Lower leg skin (tissue), 4 donors: ENCODE results near the gene SLC25A18. TPM values are rescaled to one million over a fixed set of nuclear protein-coding genes. Genes with fewer than 3 reads are reported as not detected.

Source experiments
- DNase-seq, 2 donors: peaks; one replicate each; pipeline ENCODE4 v3.0.0-alpha.2; 2019; ENCODE audit warnings: low spot score in 2 of 2
- H3K4me3 ChIP-seq: fragments of 200-600 bp; sonication (generic); 2 replicates; pipeline ENCODE4 v1.5.1; 2017; ENCODE audit warnings: mild to moderate bottlenecking, low read depth; ENCODE audit not compliant: poor library complexity, severe bottlenecking
- POLR2A ChIP-seq, 2 donors: fragments of 450-650 bp; IDR thresholded peaks; one replicate each; pipeline ENCODE4 v1.6.1; 2016 to 2017; ENCODE audit warnings: antibody characterized with exemption in 2 of 2, mild to moderate bottlenecking in 1 of 2, moderate library complexity in 1 of 2
- WGBS, 2 donors: methylation state at CpG; one replicate each; pipeline ENCODE4 v1.1.5; 2018; 5-methylcytosine and 5-hydroxymethylcytosine counted together
- intact Hi-C: fragments of 100-400 bp; cut with DNase I; formaldehyde crosslinking; loops from one replicate; pipeline ENCODE4 v1.15.0; 2023; ENCODE audit warnings: low total_unique reads
- total RNA-seq, 4 donors: library from RNA; depleted of rRNA; stranded (reverse); fragments of >200 nt; gene quantifications; one replicate each; pipeline ENCODE4 v1.1.0, GENCODE V29; 2016
- TF ChIP-seq, protein P1 (sequence below), 3 donors: fragments of 450-650 bp; IDR thresholded peaks; one replicate each; pipeline ENCODE4 v1.5.1; 2016; ENCODE audit warnings: antibody characterized with exemption in 3 of 3, mild to moderate bottlenecking in 3 of 3, moderate library complexity in 2 of 3

Gene SLC25A18
- total RNA-seq, 4 donors from 2014 or later = 0.83 to 2.3 (median 1.3) TPM

DNA sequence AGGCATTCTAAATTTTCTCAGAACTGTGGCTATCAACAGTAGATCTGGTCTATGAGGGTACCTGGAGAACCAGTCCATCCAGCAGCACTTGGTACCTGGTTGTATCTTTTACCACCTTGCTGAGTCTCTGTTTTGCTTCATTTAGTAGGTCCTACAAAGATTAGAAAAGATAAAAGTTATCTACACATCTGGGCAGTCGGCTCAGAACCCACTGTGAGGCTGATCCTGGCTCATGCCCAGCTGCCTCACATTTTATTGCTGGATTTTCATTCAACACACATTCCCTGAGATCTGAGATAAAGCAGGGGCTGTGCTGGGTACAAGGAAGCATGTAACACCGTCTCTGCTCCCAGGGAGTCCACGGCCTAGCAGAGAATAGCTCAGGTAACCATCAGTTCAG is 37.7 kb downstream of the SLC25A18 start:
- intact Hi-C loops = no loop called here
- no peak overlapping the region for H3K4me3 ChIP-seq
- no peak for DNase-seq
- TF ChIP-seq, protein P1, sequence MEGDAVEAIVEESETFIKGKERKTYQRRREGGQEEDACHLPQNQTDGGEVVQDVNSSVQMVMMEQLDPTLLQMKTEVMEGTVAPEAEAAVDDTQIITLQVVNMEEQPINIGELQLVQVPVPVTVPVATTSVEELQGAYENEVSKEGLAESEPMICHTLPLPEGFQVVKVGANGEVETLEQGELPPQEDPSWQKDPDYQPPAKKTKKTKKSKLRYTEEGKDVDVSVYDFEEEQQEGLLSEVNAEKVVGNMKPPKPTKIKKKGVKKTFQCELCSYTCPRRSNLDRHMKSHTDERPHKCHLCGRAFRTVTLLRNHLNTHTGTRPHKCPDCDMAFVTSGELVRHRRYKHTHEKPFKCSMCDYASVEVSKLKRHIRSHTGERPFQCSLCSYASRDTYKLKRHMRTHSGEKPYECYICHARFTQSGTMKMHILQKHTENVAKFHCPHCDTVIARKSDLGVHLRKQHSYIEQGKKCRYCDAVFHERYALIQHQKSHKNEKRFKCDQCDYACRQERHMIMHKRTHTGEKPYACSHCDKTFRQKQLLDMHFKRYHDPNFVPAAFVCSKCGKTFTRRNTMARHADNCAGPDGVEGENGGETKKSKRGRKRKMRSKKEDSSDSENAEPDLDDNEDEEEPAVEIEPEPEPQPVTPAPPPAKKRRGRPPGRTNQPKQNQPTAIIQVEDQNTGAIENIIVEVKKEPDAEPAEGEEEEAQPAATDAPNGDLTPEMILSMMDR (IDR thresholded peaks at IDR 0.05) = no peak
- no peak for TF ChIP-seq POLR2A (IDR thresholded peaks at IDR 0.05)
- 70 to 75% methylated on average over 3 of the region's 3 CpGs for whole genome bisulfite sequencing, 2 donors

DNA sequence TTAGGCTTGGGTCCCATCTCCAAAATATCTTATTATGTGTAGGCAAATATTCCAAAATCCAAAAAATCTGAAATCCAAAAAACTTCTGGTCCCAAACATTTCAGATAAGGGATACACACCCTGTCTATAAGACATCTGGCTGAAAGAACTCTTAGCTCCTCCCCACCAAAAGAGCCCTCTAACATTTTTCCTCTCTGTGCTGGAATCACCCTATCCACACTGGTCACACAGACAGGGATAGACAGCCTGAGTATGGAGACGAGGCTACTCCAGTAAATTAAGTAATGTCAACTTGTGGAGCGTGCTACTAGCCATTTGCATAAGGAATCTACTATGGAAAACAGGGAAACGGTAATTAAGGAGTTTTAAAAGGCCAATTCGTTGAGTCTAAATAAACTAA is 40.4 kb downstream of the SLC25A18 start:
- no peak for DNase-seq
- TF ChIP-seq POLR2A (IDR thresholded peaks at IDR 0.05) = no peak
- TF ChIP-seq, protein P1 (IDR thresholded peaks at IDR 0.05) = no peak
- H3K4me3 ChIP-seq = no peak overlapping the region
- 75 to 82% methylated on average over 4 of the region's 4 CpGs for WGBS, 2 donors
- intact Hi-C loops = no loop called here

DNA sequence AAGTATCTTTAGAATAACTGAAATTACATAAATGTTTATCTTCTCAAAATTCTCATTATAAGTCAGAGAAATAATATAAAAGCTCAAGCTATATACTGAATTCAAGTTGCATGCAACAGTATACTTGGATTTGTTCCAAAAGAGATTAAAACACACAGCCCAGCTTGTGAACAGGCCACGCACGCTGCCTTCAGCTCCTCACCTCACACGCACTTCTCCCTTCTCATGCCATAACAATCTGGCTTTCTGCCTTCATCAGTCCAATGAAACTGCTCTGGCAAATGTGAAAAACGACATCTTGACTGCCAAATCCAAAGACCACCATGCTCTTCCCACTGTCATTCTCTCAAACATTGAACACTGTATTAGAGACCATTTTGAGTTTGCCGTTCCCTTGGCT is 43.2 kb downstream of the SLC25A18 start:
- 50 to 57% methylated on average over 5 of the region's 5 CpGs for WGBS, 2 donors
- no peak for DNase-seq
- no peak for TF ChIP-seq POLR2A (IDR thresholded peaks at IDR 0.05)
- TF ChIP-seq, protein P1 (IDR thresholded peaks at IDR 0.05) = no peak
- intact Hi-C loops = no loop called here
- no peak overlapping the region for H3K4me3 ChIP-seq

DNA sequence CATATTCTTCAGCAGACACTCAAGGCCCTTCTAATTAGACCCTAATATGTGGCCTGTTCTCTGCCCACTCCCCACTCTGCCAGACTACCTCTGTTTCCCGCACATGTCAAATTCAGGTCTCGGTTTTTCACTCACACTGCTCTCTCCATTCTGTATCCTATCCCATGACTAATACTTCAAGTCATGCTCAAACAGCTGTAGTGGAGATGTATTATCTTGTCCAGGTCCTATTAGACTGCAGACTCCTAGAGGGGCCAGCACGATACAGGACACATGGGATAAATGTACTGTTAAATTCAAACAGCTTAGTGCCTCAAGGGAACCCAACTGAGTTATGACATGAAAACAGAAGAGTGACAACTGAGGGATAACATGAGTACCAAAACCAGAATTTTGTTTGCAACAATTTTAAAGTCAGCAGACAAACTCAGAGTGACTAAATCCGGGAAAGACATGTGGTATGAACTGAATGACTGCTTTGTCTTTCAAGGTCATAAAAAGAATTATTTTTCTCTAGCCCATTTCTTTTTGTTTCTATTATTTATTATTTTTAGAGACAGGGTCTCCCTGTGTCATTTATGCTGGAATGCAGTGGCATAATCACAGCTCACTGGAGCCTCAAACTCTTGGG is 44.7 kb downstream of the SLC25A18 start:
- no peak overlapping the region for H3K4me3 ChIP-seq
- 90% methylated on average over 4 of the region's 4 CpGs for WGBS, 2 donors
- no peak for DNase-seq
- TF ChIP-seq POLR2A (IDR thresholded peaks at IDR 0.05) = no peak
- TF ChIP-seq, protein P1 (IDR thresholded peaks at IDR 0.05) = no peak
- intact Hi-C loops = no loop called here

DNA sequence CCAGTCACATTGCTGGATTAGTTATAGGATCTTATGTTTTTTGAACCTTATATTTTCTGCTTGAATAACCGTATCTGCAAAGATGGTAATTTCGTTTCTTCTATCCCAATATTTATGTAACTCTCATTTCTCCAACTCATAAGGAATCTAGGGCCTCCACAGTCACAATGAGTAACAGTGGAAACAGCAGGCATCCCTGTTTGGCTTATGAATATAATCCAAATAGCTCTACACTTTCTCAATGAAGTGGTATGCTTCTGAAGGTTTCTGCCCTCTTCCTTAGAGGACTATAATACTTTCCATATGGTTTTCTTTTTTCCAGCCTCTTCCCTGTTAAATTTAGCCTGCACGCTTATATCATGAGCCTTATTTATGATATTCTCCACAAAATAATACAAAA is 48.8 kb downstream of the SLC25A18 start:
- no peak for DNase-seq
- WGBS, 2 donors = 28 to 64% methylated on average over 3 of the region's 3 CpGs
- TF ChIP-seq POLR2A (IDR thresholded peaks at IDR 0.05) = no peak
- TF ChIP-seq, protein P1 (IDR thresholded peaks at IDR 0.05) = no peak
- intact Hi-C loops = no loop called here
- H3K4me3 ChIP-seq = no peak overlapping the region

DNA sequence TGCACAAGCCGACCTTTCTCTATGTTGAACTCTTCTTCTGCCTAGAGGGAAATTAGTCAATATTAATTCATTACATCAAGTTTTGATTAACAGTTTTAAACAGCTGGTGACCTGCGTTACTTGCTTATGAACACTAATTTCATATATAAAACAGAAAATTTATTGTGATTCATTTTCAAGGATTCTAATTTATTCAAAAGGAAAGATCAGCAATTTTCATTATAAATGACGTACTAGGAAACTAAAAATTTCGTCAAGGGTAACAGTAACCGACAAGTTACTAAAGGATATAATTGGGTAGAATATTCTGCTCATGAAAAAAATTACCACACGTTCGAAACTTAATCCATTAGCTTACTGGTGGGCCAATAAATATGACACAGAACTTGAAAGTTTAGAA is 50.0 kb downstream of the SLC25A18 start:
- WGBS, 2 donors = 85 to 95% methylated on average over 7 of the region's 7 CpGs
- no peak for DNase-seq

More for the DNA sequence above, 50.0 kb downstream of the SLC25A18 start:
- intact Hi-C loops = no loop called here
- H3K4me3 ChIP-seq = no peak overlapping the region
- no peak for TF ChIP-seq POLR2A (IDR thresholded peaks at IDR 0.05)
- TF ChIP-seq, protein P1 (IDR thresholded peaks at IDR 0.05) = no peak
